Lower leg skin (tissue), 4 donors: ENCODE results near the gene DNER. TPM values are rescaled to one million over a fixed set of nuclear protein-coding genes. Genes with fewer than 3 reads are reported as not detected.
"Not testable (repeated sequence)": the region's sequence is repeated elsewhere in the genome, so short reads cannot be mapped to it uniquely, and the experiment has no call there.

Experiments
- DNase-seq, 2 donors: peaks; one replicate each; pipeline ENCODE4 v3.0.0-alpha.2; 2019; ENCODE audit warnings: low spot score in 2 of 2
- H3K4me3 ChIP-seq: fragments of 200-600 bp; sonication (generic); 2 replicates; pipeline ENCODE4 v1.5.1; 2017; ENCODE audit warnings: mild to moderate bottlenecking, low read depth; ENCODE audit not compliant: poor library complexity, severe bottlenecking
- CTCF ChIP-seq, 3 donors: fragments of 450-650 bp; IDR thresholded peaks; one replicate each; pipeline ENCODE4 v1.5.1; 2016; ENCODE audit warnings: antibody characterized with exemption in 3 of 3, mild to moderate bottlenecking in 3 of 3, moderate library complexity in 2 of 3
- POLR2A ChIP-seq, 2 donors: fragments of 450-650 bp; IDR thresholded peaks; one replicate each; pipeline ENCODE4 v1.6.1; 2016 to 2017; ENCODE audit warnings: antibody characterized with exemption in 2 of 2, mild to moderate bottlenecking in 1 of 2, moderate library complexity in 1 of 2
- WGBS, 2 donors: methylation state at CpG; one replicate each; pipeline ENCODE4 v1.1.5; 2018; 5-methylcytosine and 5-hydroxymethylcytosine counted together
- intact Hi-C: fragments of 100-400 bp; cut with DNase I; formaldehyde crosslinking; loops from one replicate; pipeline ENCODE4 v1.15.0; 2023; ENCODE audit warnings: low total_unique reads
- total RNA-seq, 4 donors: library from RNA; depleted of rRNA; stranded (reverse); fragments of >200 nt; gene quantifications; one replicate each; pipeline ENCODE4 v1.1.0, GENCODE V29; 2016

The DNER gene
- total RNA-seq, 4 donors from 2014 or later = 2.8 to 20.1 (median 12.8) TPM

GRCh38 chr2:229380101-229380625 is 334.2 kb downstream of the DNER start:
- no peak for TF ChIP-seq CTCF (IDR thresholded peaks at IDR 0.05)
- no peak for TF ChIP-seq POLR2A (IDR thresholded peaks at IDR 0.05)
- DNase-seq = no peak
- no peak overlapping the region for H3K4me3 ChIP-seq
- intact Hi-C loops = loop anchor here (5.0 kb wide), 1 partner anchor 1132 kb away; no protein-coding TSS in a partner anchor
- 82 to 88% methylated on average over 5 of the region's 5 CpGs for WGBS, 2 donors

GRCh38 chr2:229378386-229378785 is 336.0 kb downstream of the DNER start:
- DNase-seq = no peak
- TF ChIP-seq CTCF (IDR thresholded peaks at IDR 0.05) = no peak
- no peak for TF ChIP-seq POLR2A (IDR thresholded peaks at IDR 0.05)
- no peak overlapping the region for H3K4me3 ChIP-seq
- intact Hi-C loops = no loop called here
- WGBS, 2 donors = 82 to 91% methylated on average over 3 of the region's 3 CpGs

- TF ChIP-seq CTCF (IDR thresholded peaks at IDR 0.05) (no peak), POLR2A (IDR thresholded peaks at IDR 0.05) (no peak)
- 45 to 52% methylated on average over 1 of the region's 1 CpG for WGBS, 2 donors
- intact Hi-C loops = no loop called here
- H3K4me3 ChIP-seq = no peak overlapping the region
- DNase-seq = no peak
Observed at GRCh38 chr2:229376866-229377265, 337.5 kb downstream of the DNER start.

- no peak for DNase-seq
- H3K4me3 ChIP-seq = no peak overlapping the region
- no peak for TF ChIP-seq CTCF (IDR thresholded peaks at IDR 0.05)
- TF ChIP-seq POLR2A (IDR thresholded peaks at IDR 0.05) = no peak
- intact Hi-C loops = no loop called here
Observed at GRCh38 chr2:229375251-229375650, 339.1 kb downstream of the DNER start.

GRCh38 chr2:229373311-229373710 is 341.0 kb downstream of the DNER start:
- WGBS, 2 donors = 55 to 76% methylated on average over 4 of the region's 4 CpGs
- H3K4me3 ChIP-seq, intact Hi-C loops, DNase-seq: not testable (repeated sequence)

GRCh38 chr2:229372207-229372606 is 342.1 kb downstream of the DNER start:
- intact Hi-C loops = no loop called here
- no peak for DNase-seq
- no peak overlapping the region for H3K4me3 ChIP-seq
- 89 to 91% methylated on average over 3 of the region's 3 CpGs for WGBS, 2 donors
- no peak for TF ChIP-seq POLR2A (IDR thresholded peaks at IDR 0.05)
- no peak for TF ChIP-seq CTCF (IDR thresholded peaks at IDR 0.05)
